Femur (tissue), 1 donor: ENCODE results near the gene OSBPL6.

ENCODE experiments used
- DNase-seq: peaks from one replicate; pipeline ENCODE4 v3.0.0-alpha.2; 2017

OSBPL6 gene

GRCh38 chr2:178361588-178361987 lies 167.3 kb downstream of the OSBPL6 start:
- no peak for DNase-seq

DNA sequence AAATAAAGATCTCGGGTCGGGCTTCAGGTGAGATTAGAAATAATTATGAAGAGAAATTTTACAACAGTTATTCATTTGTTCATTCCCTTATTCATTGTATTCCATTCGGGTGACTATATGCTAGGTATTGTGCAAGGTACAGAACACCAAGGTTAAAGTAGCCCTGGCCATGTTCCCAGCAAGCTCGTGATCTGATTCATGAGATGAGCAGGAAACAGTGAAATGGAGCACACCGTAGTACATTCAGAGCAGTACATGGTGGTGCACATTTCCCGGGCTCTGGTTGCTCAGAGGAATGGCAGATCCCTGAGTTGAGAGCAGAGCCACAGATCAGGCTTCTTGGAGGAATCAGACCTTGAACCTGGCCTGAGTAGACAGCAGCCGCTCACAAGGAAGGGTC lies 168.9 kb downstream of the OSBPL6 start:
- DNase-seq: no peak

- DNase-seq: no peak
Observed at GRCh38 chr2:178365116-178365515, 170.8 kb downstream of the OSBPL6 start.

DNA sequence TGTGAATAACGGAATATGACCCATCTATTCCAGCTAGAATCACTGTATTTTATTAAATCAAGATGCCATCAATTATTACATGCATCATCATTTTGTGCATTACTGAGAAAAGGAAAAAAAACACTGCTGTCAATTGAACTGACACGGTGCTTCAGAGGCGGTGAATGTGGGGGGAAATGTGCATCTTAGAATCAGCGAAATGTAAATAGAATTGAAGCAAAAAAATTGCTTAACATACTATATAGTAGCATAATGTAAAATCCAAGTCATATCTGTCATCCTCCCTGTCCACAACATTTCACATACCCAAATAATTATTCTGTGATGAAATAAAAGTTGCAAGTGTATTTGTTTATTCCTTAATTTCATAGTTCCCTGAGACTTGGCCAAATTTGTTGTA lies 172.1 kb downstream of the OSBPL6 start:
- no peak for DNase-seq

DNA sequence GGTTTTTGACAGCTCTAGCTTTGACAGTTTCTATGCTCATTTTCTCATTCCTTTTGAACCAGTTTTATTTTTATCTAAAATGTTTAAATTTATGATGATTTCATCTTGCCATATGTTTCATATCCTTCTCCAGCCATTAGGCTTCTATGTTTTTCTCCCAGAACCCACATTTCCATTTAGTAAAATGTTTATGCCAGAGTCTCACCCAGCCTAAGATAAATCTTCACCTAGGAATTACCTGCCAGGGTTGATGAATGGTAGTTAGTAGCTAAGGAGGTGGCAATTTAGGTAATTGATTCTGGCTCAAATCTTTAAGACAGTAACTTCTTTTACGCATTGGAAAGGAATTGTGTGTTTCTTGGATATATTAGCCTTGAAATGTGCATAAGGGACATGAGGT lies 173.0 kb downstream of the OSBPL6 start:
- no peak for DNase-seq

- DNase-seq: no peak
Observed at GRCh38 chr2:178374865-178375264, 180.6 kb downstream of the OSBPL6 start.

DNA sequence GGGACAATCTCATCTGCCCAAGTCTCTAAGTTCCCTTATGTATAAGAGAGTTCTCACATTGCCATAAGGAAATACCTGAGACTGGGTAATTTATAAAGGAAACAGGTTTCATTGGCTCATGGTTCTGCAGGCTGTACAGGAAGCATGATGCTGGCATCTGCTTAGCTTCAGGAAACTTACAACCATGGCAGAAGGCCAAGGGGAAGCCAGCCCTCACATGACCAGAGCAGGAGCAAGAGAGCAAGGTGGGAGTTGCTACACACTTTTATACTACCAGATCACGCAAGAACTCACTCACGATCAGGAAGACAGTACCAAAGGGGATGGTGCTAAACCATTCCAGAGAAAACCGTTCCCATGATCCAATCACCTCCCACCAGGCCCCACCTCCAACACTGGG lies 182.7 kb downstream of the OSBPL6 start:
- no peak for DNase-seq

DNA sequence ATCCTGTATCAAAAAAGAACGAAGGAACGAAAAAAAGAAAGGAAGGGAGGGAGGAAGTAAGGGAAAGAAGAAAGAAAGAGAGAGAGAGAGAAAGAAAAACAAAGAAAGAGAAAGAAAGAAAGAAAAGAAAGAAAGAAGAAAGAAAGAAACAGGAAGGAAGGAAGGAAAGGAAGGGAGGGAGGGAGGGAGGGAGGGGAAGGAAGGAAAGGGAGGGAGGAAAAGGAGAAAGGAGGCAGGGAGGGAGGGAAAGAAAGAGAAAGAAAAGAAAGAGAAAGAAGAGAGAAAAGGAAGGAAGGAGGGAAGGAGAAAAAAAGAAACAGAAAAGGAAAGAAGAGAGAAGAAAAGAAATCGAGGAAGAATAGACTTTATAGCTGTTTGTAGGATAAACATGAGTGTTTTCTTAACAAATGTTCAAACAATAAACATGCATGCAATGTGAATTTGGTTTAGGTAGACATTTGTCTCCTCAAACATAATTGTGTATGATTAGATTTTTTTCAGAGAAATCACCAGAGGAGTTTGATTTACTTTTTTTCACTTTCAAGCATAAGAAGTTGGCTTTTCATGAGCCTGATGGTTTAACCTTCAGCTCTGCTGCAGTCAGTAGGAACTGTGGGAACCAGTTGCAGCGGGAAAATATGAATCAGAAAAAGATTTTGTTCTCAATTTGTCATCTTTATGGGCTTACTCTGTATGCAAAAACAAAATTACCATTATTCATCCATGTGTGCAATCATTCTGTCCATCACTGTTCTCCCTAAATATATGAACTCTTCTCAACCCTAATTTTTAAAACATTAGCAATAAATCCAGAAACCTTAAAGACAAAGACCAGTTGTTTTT lies 185.1 kb downstream of the OSBPL6 start:
- DNase-seq: no peak

DNA sequence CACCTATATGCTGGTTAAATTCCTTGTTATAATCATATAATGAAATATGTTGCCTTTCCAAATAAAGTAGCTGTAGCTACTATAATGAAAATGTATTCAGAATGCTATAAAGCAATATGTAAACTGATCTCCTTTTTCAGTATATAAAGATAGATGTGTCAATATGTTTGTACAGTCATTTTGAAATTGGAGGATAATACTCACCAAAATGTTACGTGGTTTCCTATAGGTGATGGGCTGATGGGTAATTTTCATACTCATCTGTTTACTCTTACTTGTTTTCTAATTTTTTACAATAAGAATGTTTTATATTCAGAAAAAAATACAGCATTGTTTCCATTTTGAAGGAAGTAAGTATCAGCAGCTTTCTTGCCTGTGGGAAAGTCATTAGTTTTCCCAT lies 186.5 kb downstream of the OSBPL6 start:
- DNase-seq: no peak

DNA sequence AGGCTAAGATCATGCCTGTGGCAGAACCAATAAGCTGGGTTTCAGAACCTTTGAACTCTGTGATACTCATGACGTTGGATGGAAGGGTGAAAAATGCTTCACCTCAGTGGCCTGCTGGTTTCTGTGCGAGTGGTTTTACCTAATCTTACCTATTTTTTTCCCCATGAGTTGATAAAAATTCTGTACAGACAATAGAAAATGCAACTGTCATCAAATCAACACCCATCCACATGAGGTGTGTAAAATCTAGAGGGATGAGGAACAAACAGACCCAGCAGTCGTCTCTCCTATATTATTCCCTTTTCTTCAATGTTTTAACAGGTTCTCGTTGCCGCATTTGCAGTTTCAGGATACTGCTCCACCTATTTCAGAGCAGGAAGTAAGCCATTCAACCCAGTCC lies 189.4 kb downstream of the OSBPL6 start:
- DNase-seq: no peak

- no peak for DNase-seq
Observed at GRCh38 chr2:178385595-178386148, 191.4 kb downstream of the OSBPL6 start.

GRCh38 chr2:178386986-178387597 lies 192.8 kb downstream of the OSBPL6 start:
- DNase-seq: no peak

DNA sequence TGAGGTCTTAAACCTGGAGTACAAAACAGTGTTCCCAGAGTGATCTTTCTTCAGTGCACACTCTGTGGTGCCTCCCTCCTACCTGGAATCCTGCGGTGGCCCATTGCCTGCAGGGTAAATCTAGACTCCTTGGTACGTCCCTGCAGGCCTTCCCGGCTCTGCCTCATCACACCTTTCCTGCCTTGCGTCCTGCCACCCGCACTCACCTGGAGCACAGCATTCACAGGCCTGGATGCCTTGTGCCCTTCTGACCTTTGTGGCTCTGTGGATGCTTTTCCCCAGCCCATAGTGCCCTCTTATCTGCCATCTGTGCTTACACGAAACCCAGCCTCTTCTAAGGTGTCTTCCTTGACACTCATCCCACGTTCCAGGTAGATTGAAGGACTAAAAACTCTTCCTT lies 194.0 kb downstream of the OSBPL6 start:
- DNase-seq: no peak

GRCh38 chr2:178391701-178392100 lies 197.4 kb downstream of the OSBPL6 start:
- DNase-seq: no peak

GRCh38 chr2:178392215-178392614 lies 197.9 kb downstream of the OSBPL6 start:
- no peak for DNase-seq

- no peak for DNase-seq
Observed at GRCh38 chr2:178394859-178395258, 200.5 kb downstream of the OSBPL6 start.

- DNase-seq: no peak
Observed at GRCh38 chr2:178395295-178395694, 201.0 kb downstream of the OSBPL6 start.

DNA sequence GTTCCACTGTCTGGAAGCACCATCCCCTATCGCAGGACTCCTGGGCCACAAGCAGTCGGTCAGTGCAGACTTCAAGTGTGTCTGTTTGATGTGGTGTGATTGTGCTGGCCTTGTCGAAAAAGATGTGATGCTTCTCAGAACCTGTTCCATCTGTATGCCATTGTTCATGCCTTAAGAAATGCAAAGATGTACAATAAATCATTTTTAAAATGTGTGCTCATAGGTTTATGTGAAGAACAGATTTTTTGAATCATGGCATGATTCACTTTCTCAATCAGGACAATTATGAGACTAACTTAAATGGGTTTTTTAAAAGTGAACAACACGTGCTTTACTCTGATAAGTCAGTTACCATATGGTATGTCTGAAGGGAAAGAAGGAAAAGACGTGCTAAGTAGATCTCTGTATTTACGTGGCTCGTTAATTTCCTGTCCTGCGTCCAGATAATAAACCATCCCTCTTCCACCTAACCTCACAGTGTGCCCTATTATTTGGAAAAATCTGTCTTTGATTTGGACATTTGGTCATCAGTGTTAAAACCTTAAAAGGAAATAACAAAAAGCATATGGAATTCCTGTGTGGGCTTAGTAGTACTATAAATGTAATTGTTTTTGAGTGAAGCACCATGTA lies 201.7 kb downstream of the OSBPL6 start:
- no peak for DNase-seq

- no peak for DNase-seq
Observed at GRCh38 chr2:178397002-178397605, 202.8 kb downstream of the OSBPL6 start.

DNA sequence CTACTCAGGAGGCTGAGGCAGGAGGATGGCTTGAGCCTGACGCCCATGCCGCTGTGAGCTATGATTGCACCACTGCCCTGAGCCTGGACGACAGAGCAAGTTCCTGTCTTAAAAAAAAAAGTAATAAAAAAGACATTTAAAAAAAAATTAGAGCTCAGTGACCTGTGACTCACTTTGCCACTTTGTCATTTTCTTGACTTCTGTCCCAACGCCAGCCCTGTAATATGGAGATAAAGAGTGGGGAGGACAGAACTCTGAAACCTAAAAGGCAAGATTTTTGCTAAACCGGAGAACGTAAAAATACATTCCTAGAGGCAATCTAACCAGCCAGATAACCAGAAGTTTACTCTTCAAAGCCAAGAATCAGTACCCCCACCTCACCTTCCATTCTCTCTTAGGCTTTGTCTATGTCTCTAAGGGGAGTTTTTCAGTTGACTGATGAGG lies 207.7 kb downstream of the OSBPL6 start:
- DNase-seq: no peak

GRCh38 chr2:178403671-178404306 lies 209.5 kb downstream of the OSBPL6 start:
- DNase-seq: no peak

DNA sequence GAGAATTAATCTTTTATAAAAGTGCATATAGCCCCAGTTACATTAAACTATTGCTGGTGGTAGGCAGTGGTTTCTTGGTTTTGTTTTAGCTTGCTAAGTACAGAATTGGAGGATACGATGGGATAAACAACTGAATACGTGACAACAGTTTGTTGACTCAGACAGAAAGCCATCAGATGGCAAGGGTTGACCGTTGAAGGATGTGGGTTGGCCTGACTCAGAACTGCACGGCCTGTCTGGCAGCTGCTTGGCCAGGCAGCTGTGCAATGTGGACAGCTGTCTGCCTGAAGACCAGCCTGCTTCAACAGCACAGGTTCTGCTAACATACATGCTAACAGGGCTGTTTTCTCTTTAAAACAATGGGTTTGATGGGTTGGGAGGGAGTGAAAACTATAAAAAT lies 210.1 kb downstream of the OSBPL6 start:
- DNase-seq: peak; percentile 71

DNA sequence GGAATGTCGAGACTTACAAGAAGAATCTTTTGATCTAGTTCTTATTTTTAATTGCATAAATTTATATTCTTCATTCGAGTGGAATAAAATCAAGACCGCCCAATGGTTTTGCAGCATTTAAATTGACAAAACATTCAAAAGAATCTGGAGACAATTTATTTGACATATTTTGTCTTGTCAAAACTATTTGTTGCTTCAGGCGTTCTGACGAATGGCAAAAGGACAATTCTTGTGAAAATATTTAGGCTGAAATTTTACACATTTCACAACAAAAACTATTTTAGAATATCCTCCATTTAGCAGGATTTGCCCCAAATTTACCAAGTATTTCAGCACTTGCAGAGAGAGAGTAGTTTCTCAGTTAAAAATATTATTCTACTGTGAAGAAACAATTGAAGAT lies 214.9 kb downstream of the OSBPL6 start:
- no peak for DNase-seq
